ENCODE results near the gene HMGXB3.
"Not testable (repeated sequence)": the region's sequence is repeated elsewhere in the genome, so short reads cannot be mapped to it uniquely, and the experiment has no call there.

HMGXB3 gene

GRCh38 chr5:150017226-150018005, 16.9 kb downstream of the HMGXB3 start:
- no peak for DNase-seq (ENCODE audit: low read depth in 2 of 2, low spot score in 1 of 2)

GRCh38 chr5:150020249-150020648, 19.7 kb downstream of the HMGXB3 start:
- no peak for DNase-seq (ENCODE audit: low read depth in 2 of 2, low spot score in 1 of 2)

GRCh38 chr5:150021491-150022157, 21.1 kb downstream of the HMGXB3 start:
- DNase-seq (ENCODE audit: low read depth in 2 of 2, low spot score in 1 of 2): no peak

- no peak for DNase-seq (ENCODE audit: low read depth in 2 of 2, low spot score in 1 of 2)
These were observed 21.6 kb downstream of the HMGXB3 start for GRCh38 chr5:150022158-150022531.

- DNase-seq (ENCODE audit: low read depth in 2 of 2, low spot score in 1 of 2): no peak
These were observed 22.1 kb downstream of the HMGXB3 start for GRCh38 chr5:150022681-150023080.

GRCh38 chr5:150023136-150023535, 22.6 kb downstream of the HMGXB3 start:
- DNase-seq (ENCODE audit: low read depth in 2 of 2, low spot score in 1 of 2): no peak

GRCh38 chr5:150024346-150024984, 23.9 kb downstream of the HMGXB3 start:
- no peak for DNase-seq (ENCODE audit: low read depth in 2 of 2, low spot score in 1 of 2)

GRCh38 chr5:150026682-150027172, 26.2 kb downstream of the HMGXB3 start:
- DNase-seq (ENCODE audit: low read depth in 2 of 2, low spot score in 1 of 2): no peak

- not testable (repeated sequence) for DNase-seq (ENCODE audit: low read depth in 2 of 2, low spot score in 1 of 2)
These were observed 27.5 kb downstream of the HMGXB3 start for GRCh38 chr5:150028047-150028446.

- DNase-seq (ENCODE audit: low read depth in 2 of 2, low spot score in 1 of 2): no peak
These were observed 32.8 kb downstream of the HMGXB3 start for GRCh38 chr5:150033334-150033733.

GRCh38 chr5:150034662-150035061, 34.1 kb downstream of the HMGXB3 start:
- DNase-seq (ENCODE audit: low read depth in 2 of 2, low spot score in 1 of 2): no peak

- DNase-seq (ENCODE audit: low read depth in 2 of 2, low spot score in 1 of 2): no peak
These were observed 34.8 kb downstream of the HMGXB3 start for GRCh38 chr5:150035139-150035895.

- no peak for DNase-seq (ENCODE audit: low read depth in 2 of 2, low spot score in 1 of 2)
These were observed 36.0 kb downstream of the HMGXB3 start for GRCh38 chr5:150036513-150036912.

GRCh38 chr5:150038547-150038946, 38.0 kb downstream of the HMGXB3 start:
- no peak for DNase-seq (ENCODE audit: low read depth in 2 of 2, low spot score in 1 of 2)

GRCh38 chr5:150042459-150042858, 41.9 kb downstream of the HMGXB3 start:
- DNase-seq (ENCODE audit: low read depth in 2 of 2, low spot score in 1 of 2): no peak

- no peak for DNase-seq (ENCODE audit: low read depth in 2 of 2, low spot score in 1 of 2)
These were observed 43.3 kb downstream of the HMGXB3 start for GRCh38 chr5:150043657-150044328.

GRCh38 chr5:150044329-150044681, 43.8 kb downstream of the HMGXB3 start:
- DNase-seq (ENCODE audit: low read depth in 2 of 2, low spot score in 1 of 2): no peak

GRCh38 chr5:150044712-150045111, 44.2 kb downstream of the HMGXB3 start:
- no peak for DNase-seq (ENCODE audit: low read depth in 2 of 2, low spot score in 1 of 2)

GRCh38 chr5:150045549-150045948, 45.0 kb downstream of the HMGXB3 start:
- no peak for DNase-seq (ENCODE audit: low read depth in 2 of 2, low spot score in 1 of 2)

- DNase-seq (ENCODE audit: low read depth in 2 of 2, low spot score in 1 of 2): no peak
These were observed 45.5 kb downstream of the HMGXB3 start for GRCh38 chr5:150046031-150046430.
